GM18511 (cell line): ENCODE data around the gene RPS23.
"Not testable (repeated sequence)": the region's sequence is repeated elsewhere in the genome, so short reads cannot be mapped to it uniquely, and the experiment has no call there.

ENCODE experiments used
- ATAC-seq: cut with Tn5 transposase; IDR thresholded peaks from one replicate; pipeline ENCODE4 v1.9.1; 2021; ENCODE audit warnings: mild to moderate bottlenecking, moderate library complexity; ENCODE audit not compliant: unreplicated experiment

Gene RPS23

DNA sequence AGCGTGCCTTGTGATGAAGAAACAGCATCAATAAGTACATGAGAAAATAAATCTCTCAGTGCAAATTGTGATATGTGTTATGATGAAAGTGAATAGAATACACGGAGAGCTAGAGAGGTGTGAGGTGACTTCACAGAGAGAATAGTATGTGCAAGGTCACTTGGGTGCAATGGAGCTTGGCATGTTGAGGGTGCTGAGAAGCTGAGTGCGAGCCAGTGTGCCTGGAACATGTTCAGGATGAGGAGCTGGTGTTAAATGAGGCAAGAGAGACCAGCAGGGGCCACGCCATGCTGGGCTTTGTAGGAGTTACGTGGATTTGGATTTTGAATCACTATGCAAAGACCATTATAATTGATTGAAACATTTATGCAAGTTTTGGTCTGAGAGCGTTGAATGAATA, 12.8 kb upstream of the RPS23 start:
- ATAC-seq = no peak

GRCh38 chr5:82290005-82290404, 11.9 kb upstream of the RPS23 start:
- ATAC-seq = no peak

- no peak for ATAC-seq
These were observed 9.5 kb upstream of the RPS23 start for GRCh38 chr5:82287625-82288024.

- no peak for ATAC-seq
These were observed 7.1 kb upstream of the RPS23 start for GRCh38 chr5:82285206-82285605.

DNA sequence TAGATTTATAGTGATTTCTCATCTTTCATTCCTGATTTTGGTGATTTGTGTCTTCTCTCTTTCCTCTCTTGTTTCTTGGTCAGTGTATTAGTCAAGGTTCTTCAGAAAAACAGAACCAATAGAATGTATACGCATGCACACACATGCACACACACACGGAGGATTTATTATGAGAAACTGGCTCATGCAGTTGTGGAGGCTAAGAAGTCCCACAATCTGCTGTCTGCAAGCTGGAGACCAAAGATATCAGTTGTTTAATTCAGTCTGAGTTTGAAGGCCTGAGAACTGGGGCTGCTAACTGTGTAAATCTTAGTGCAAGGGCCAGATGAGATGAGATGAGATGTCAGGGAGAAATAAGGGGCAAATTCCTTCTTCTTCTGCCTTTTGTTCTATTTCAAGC, 5.7 kb upstream of the RPS23 start:
- ATAC-seq = no peak

DNA sequence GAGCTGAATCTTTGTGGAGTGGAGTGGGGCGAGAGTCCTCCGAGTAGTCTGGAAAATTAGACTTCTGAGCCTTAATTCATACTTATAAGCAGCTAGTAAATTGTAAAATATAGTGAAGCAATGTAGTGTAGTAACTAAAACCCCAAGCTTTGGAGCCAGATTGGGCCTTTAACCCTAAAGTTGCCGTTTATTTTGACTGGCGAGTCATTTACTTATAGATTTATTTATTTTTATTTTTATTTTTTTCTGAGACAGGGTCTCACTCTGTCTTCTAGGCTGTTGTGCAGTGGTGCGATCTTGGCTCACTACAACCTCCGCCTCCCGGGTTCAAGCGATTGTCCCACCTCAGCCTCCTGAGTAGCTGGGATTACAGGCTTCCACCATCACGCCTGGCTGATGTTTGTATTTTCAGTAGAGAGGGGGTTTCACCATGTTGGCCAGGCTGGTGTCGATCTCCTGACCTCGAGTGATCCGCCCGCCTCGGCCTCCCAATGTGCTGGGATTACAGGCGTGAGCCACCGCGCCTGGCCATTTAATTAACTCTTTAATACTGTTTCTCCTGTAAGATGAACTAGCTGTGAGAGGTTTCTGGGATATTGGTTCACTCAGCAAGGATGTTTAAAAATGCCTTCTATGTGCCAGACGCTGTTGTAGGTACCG, 687 bp upstream of the RPS23 start:
- ATAC-seq = no peak

GRCh38 chr5:82277613-82277986, 554 bp downstream of the RPS23 start:
- no peak for ATAC-seq

- ATAC-seq = no peak
These were observed 1.1 kb downstream of the RPS23 start for GRCh38 chr5:82276800-82277612.

DNA sequence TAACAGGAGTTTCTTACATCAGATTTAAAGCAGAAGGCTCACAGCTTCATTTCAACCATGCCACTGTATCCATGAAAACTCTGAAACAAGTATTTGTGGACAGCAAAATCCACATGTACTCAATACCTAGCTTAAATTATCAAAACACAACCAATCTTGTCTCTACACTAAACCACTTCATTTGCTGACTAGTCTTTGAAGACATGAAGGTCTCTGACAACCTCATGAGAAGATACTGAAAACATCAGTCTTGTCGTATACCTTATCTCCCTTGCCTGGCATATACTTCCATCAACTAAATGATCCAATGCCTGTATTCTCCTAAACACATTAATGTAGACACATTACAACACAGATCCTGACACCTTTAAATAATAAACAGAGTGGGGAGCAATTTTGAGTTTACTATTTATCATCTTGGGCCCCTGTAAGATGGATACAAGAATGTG, 2.9 kb downstream of the RPS23 start:
- ATAC-seq = no peak

DNA sequence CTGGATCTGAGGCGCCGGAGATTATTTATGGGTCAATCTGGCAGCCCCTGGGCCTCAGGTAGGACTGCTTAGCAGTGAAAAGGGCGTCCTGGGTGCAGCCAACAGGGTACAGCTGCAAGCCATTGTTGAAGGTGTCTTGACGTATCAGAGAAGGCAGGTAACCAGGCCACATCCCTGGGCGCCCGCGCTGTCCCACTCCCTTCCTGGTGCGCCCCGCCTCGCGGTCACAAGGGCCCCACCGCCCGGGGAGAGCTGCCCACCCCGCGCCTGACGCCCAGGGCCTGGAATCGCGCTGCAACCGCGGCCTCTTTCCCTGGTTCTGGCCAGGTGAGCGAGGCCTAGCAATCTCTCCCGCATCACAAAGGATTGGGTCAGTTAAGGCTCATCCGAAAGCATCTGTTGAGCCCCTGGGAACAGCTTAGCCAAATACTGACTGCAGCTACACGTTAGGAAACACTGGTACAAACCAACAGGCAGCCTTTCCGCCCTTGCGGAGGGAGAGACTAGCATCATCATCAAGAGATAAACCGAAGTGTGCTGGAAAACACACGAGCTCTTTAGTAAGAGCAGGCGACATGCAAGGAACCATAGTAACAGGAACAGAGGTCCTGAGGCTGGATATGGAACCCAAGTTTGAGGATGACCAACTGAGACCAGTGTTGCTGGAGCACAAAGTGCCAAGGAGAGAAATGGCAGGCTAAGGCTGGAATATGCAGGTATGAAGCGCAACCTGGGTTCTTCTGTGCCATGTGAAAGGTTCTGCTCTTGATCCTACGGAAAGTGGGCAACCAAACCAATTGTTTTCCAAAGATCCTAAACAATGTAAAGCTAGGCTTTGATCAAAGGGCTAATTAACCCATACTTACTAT, 3.6 kb downstream of the RPS23 start:
- no peak for ATAC-seq

GRCh38 chr5:82273426-82273825, 4.7 kb downstream of the RPS23 start:
- ATAC-seq = not testable (repeated sequence)

- ATAC-seq = not testable (repeated sequence)
These were observed 5.4 kb downstream of the RPS23 start for GRCh38 chr5:82272571-82273356.

DNA sequence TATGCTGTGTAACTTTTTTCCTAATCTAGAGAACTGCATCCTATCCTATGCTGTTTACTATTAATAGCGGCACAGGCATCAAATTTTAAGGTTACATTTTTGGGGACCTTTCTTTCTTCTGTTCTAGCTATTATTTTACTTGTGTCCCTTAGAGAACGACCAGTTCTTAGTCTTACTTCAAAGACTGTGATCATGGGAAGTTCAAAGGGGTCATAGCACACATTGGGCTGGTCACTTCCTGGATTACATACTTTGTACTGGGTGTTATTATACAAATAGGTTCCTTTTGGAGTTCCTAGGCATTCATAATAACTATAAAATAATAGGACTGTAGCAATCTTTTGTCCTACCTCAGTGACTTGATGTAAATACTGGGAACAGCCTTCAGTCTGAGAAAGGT, 8.8 kb downstream of the RPS23 start:
- not testable (repeated sequence) for ATAC-seq

DNA sequence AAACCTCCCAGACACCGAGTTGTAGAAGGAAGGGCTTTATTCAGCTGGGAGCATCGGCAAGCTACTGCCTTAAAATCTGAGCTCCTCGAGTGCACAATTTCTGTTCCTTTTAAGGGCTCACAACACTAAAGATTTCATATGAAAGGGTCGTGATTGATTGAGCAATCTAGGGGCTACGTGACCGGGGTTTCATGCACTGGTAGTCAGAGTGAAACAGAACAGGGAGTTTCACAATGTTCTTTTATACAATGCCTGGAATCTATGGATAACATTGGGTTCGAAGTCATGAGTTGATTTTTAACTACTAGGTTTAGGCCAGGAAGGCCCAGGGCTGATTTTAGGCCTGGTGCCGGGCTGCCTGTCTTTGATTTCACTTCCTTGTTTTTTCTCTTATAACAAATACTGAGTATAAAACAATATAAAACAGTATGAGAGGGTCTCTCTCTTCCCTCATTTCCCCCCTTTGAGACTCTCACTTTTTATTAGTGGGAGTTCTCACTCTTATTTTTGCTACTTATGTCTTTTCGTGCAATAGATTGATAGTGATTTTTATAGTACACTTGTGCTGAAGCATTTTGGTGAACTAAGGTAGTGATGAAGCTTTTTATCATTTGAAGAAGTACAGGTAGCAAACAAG, 10.7 kb downstream of the RPS23 start:
- ATAC-seq = not testable (repeated sequence)

DNA sequence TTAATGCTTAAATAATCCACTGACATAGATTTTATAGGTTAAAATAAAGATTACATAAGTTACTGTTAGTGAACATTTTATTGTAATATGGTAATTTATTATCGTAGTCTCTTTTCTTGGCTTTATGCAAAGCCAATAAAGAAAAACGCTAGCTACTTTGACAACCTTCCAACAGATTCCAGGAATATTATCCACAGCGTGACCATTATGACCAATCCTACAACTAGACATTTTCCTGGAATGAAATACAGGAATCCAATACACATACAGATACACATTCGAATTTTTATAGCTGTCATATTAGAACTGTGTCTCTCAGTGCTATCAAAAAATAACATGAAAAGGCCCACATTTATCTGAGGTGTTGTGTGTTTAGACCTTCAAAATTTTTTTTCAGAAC, 13.1 kb downstream of the RPS23 start:
- no peak for ATAC-seq

DNA sequence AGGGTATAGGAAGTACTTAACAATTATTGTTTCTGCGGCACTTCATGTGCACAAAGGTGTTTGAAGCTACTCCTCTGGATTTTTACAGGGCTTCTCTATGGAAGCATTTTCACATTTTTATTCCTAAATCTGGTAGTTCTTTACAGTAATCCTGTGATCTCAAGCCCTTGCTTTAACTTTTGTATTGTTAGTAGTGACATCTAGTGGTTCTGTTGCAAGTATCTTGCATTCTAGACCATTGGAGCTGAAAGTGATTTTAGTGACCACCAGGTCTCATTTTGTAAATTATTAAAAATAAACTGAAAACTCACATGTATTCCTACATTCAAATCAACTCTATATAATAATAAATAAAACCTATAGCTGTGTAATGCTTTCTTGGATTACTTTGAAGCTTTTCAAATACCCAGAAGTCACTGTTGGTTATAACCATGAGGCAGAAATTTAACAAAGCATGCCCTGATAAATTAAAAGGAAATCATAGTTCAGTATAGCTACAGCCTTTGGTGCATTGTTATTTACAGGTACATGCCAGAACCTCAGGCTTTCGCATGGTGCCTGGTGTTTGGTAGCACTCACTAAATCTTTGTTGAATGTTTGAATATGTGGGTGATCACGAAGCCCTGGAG, 18.9 kb downstream of the RPS23 start:
- ATAC-seq = no peak

GRCh38 chr5:82257729-82258128, 20.4 kb downstream of the RPS23 start:
- no peak for ATAC-seq

- ATAC-seq = no peak
These were observed 20.9 kb downstream of the RPS23 start for GRCh38 chr5:82257247-82257646.

DNA sequence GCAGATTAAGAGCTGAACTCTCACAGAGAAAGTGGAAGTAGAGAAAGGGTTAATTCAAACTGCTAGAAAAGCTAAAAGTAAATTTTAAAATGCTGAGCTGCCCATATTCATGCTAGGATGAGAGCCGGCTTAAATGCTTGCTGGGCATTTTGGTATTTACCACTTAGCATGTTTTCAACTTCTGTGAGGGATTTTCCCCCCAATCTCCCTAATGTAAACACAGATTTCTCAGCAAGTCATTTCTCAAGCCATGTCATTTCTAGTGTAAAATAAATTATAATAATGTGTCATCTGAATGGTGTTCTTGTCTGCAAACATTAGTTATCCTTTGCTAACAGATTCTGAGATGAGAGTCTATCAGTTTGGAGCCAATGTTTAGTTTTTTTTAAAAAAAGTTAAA, 22.3 kb downstream of the RPS23 start:
- no peak for ATAC-seq

DNA sequence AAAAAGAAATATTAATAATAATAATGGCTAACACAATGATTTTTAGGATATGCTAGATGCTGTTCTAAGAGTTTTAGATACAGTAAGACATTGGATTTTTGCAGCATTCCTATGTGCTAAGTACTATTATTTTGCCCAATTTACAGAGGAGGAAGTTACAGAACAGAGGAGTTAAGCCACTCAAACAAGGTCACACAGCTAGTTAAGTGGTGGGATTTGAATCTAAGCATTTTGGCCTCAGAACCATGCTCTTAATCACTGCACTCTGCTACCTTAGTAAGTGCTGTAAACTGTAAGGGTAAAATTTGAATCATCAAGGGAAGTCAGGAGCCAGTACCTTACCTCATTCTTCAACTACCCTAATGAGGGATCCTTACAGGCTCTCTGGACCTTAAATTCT, 25.4 kb downstream of the RPS23 start:
- no peak for ATAC-seq
